Suprapubic skin (tissue), 4 donors: ENCODE results near the gene SUPT5H. TPM values are rescaled to one million over a fixed set of nuclear protein-coding genes. Genes with fewer than 3 reads are reported as not detected.

Experiments used
- total RNA-seq, 4 donors: library from RNA; depleted of rRNA; stranded (reverse); fragments of >200 nt; gene quantifications; one replicate each; pipeline ENCODE4 v1.1.0, GENCODE V29; 2016

The SUPT5H gene
- total RNA-seq, 4 donors from 2014 or later: 59.4 to 135 (median 75.4) TPM

Other genes with a start within 250 kb of the SUPT5H start
- gene NCCRP1, start 248.6 kb upstream of the SUPT5H start, total RNA-seq: 100 to 1,000 TPM in 3 of 4 donors, 10 to 100 TPM in 1; 32.7 to 420 (median 277) TPM
- gene SYCN, start 241.3 kb upstream of the SUPT5H start, total RNA-seq: not detected
- not detected for gene IFNL3, start 200.6 kb upstream of the SUPT5H start, total RNA-seq
- gene IFNL4, start 196.7 kb upstream of the SUPT5H start, total RNA-seq: not detected
- gene IFNL2, start 177.2 kb upstream of the SUPT5H start, total RNA-seq: not detected
- not detected for gene IFNL1, start 149.2 kb upstream of the SUPT5H start, total RNA-seq
- gene LRFN1, start 124.7 kb upstream of the SUPT5H start, total RNA-seq: 1 to 10 TPM; 1.4 to 2.9 (median 2.0) TPM
- 10 to 100 TPM in 1 of 4 donors, 1 to 10 TPM in 3; 1.9 to 16.2 (median 5.8) TPM for gene GMFG, start 109.5 kb upstream of the SUPT5H start, total RNA-seq
- 100 to 1,000 TPM; 104 to 166 (median 113) TPM for gene SAMD4B, start 103.2 kb upstream of the SUPT5H start, total RNA-seq
- 10 to 100 TPM; 24.8 to 42.4 (median 35.4) TPM for gene PAF1, start 54.5 kb upstream of the SUPT5H start, total RNA-seq
- 10 to 100 TPM; 36.3 to 57.8 (median 48.0) TPM for gene MED29, start 54.2 kb upstream of the SUPT5H start, total RNA-seq
- 100 to 1,000 TPM; 426 to 850 (median 540) TPM for gene ZFP36, start 38.7 kb upstream of the SUPT5H start, total RNA-seq
- 10 to 100 TPM in 1 of 4 donors, 1 to 10 TPM in 3; 6.4 to 29.9 (median 7.7) TPM for gene PLEKHG2, start 32.9 kb upstream of the SUPT5H start, total RNA-seq
- 1,000 to 10,000 TPM; 1,096 to 2,035 (median 1,787) TPM for gene RPS16, start 9.6 kb upstream of the SUPT5H start, total RNA-seq
- 10 to 100 TPM; 44.9 to 57.9 (median 50.6) TPM for gene TIMM50, start 35.3 kb downstream of the SUPT5H start, total RNA-seq
- gene DLL3, start 53.4 kb downstream of the SUPT5H start, total RNA-seq: not detected
- gene SELENOV, start 69.6 kb downstream of the SUPT5H start, total RNA-seq: not detected
- 1 to 10 TPM in 2 of 4 donors, under 1 TPM in 2; 0.80 to 2.4 (median 1.2) TPM for gene EID2B, start 87.3 kb downstream of the SUPT5H start, total RNA-seq
- 10 to 100 TPM in 2 of 4 donors, 1 to 10 TPM in 2; 7.5 to 14.5 (median 12.1) TPM for gene EID2, start 94.6 kb downstream of the SUPT5H start, total RNA-seq
- not detected for gene LGALS13, start 156.9 kb downstream of the SUPT5H start, total RNA-seq
- gene LGALS16, start 210.3 kb downstream of the SUPT5H start, total RNA-seq: not detected